Rectal smooth muscle tissue (tissue), 1 donor: ENCODE results near the gene CRYZL1.

Experiments used
- H3K27ac ChIP-seq: one replicate; pipeline ENCODE4 v1.7.0; 2013; ENCODE audit warnings: low read depth, low read length, inconsistent platforms
- H3K27me3 ChIP-seq: one replicate; pipeline ENCODE4 v1.7.0; 2013; ENCODE audit warnings: low read length; ENCODE audit not compliant: control insufficient read depth, insufficient read depth
- H3K36me3 ChIP-seq: one replicate; pipeline ENCODE4 v1.7.0; 2013; ENCODE audit warnings: low read length; ENCODE audit not compliant: control insufficient read depth, insufficient read depth
- H3K4me1 ChIP-seq: one replicate; pipeline ENCODE4 v1.7.0; 2013; ENCODE audit warnings: low read length; ENCODE audit not compliant: control insufficient read depth, insufficient read depth
- H3K4me3 ChIP-seq: one replicate; pipeline ENCODE4 v1.7.0; 2013; ENCODE audit warnings: low read length
- H3K9ac ChIP-seq: one replicate; pipeline ENCODE4 v1.7.0; 2013; ENCODE audit warnings: low read length

Gene CRYZL1

GRCh38 chr21:33551664-33552063, 89.9 kb downstream of the CRYZL1 start:
- H3K27me3 ChIP-seq: no peaks in the 10 kb centered on the region
- no peaks in the 10 kb centered on the region for H3K4me1 ChIP-seq
- H3K9ac ChIP-seq: no peak overlapping the region
- H3K4me3 ChIP-seq: no peak overlapping the region
- H3K27ac ChIP-seq: no peak overlapping the region
- H3K36me3 ChIP-seq: peaks cover 49% of the 10 kb centered on the region

- no peaks in the 10 kb centered on the region for H3K4me1 ChIP-seq
- H3K9ac ChIP-seq: no peak overlapping the region
- H3K27me3 ChIP-seq: no peaks in the 10 kb centered on the region
- H3K36me3 ChIP-seq: peaks cover 49% of the 10 kb centered on the region
- H3K27ac ChIP-seq: no peak overlapping the region
- H3K4me3 ChIP-seq: no peak overlapping the region
Measured at GRCh38 chr21:33550772-33551660, 90.5 kb downstream of the CRYZL1 start.

GRCh38 chr21:33549848-33550771, 91.4 kb downstream of the CRYZL1 start:
- H3K9ac ChIP-seq: no peak overlapping the region
- H3K4me3 ChIP-seq: no peak overlapping the region
- H3K4me1 ChIP-seq: no peaks in the 10 kb centered on the region
- no peak overlapping the region for H3K27ac ChIP-seq
- H3K27me3 ChIP-seq: no peaks in the 10 kb centered on the region
- H3K36me3 ChIP-seq: peaks cover 49% of the 10 kb centered on the region

- peaks cover 14% of the 10 kb centered on the region for H3K36me3 ChIP-seq
- peaks cover 10% of the 10 kb centered on the region for H3K4me1 ChIP-seq
- H3K9ac ChIP-seq: no peak overlapping the region
- H3K4me3 ChIP-seq: no peak overlapping the region
- no peaks in the 10 kb centered on the region for H3K27me3 ChIP-seq
- no peak overlapping the region for H3K27ac ChIP-seq
Measured at GRCh38 chr21:33546086-33546485, 95.5 kb downstream of the CRYZL1 start.

GRCh38 chr21:33544451-33545195, 96.9 kb downstream of the CRYZL1 start:
- H3K27me3 ChIP-seq: no peaks in the 10 kb centered on the region
- H3K4me1 ChIP-seq: peaks cover 10% of the 10 kb centered on the region
- H3K36me3 ChIP-seq: peaks cover 2% of the 10 kb centered on the region
- H3K4me3 ChIP-seq: peak overlapping the region; percentile 98
- no peak overlapping the region for H3K27ac ChIP-seq
- no peak overlapping the region for H3K9ac ChIP-seq

- Histone ChIP-seq H3K4me1 (peaks cover 10% of the 10 kb centered on the region), H3K27me3 (no peaks in the 10 kb centered on the region)
Measured at GRCh38 chr21:33543505-33544129, 97.9 kb downstream of the CRYZL1 start.

GRCh38 chr21:33542640-33543504, 98.7 kb downstream of the CRYZL1 start, which contains the start of gene SON:
TSS of gene SON (plus strand) at chr21:33543038. CDS start at chr21:33543093, 55 bp downstream.
- peaks cover 3% of the 10 kb centered on the region for H3K36me3 ChIP-seq
- H3K9ac ChIP-seq: peak within 1 kb of the TSS; percentile 100
- peak within 1 kb of the TSS; percentile 99 for H3K27ac ChIP-seq
- H3K27me3 ChIP-seq: no peaks in the 10 kb centered on the region
- H3K4me1 ChIP-seq: peaks cover 10% of the 10 kb centered on the region
- H3K4me3 ChIP-seq: peak within 1 kb of the TSS; percentile 98

More at GRCh38 chr21:33543505-33544129, 97.9 kb downstream of the CRYZL1 start:
- Histone ChIP-seq H3K36me3 (no peaks in the 10 kb centered on the region), H3K4me3 (peak overlapping the region; percentile 98), H3K27ac (peak overlapping the region; percentile 99), H3K9ac (peak overlapping the region; percentile 100)

- Histone ChIP-seq H3K4me1 (peaks cover 10% of the 10 kb centered on the region), H3K36me3 (peaks cover 9% of the 10 kb centered on the region), H3K27me3 (no peaks in the 10 kb centered on the region), H3K4me3 (peak within 1 kb of the TSS; percentile 98), H3K27ac (peak within 1 kb of the TSS; percentile 99), H3K9ac (peak within 1 kb of the TSS; percentile 100)
Measured at GRCh38 chr21:33541756-33542639, 99.5 kb downstream of the CRYZL1 start, which contains the start of gene GART. TSS of gene GART (minus strand) at chr21:33542117. CDS start at chr21:33539315, 2,802 bp downstream.

- peaks cover 10% of the 10 kb centered on the region for H3K4me1 ChIP-seq
- no peaks in the 10 kb centered on the region for H3K27me3 ChIP-seq
- H3K4me3 ChIP-seq: peak overlapping the region; percentile 79
- peak overlapping the region; percentile 98 for H3K27ac ChIP-seq
- H3K9ac ChIP-seq: peak overlapping the region; percentile 39
- peaks cover 12% of the 10 kb centered on the region for H3K36me3 ChIP-seq
Measured at GRCh38 chr21:33541105-33541711, 100.3 kb downstream of the CRYZL1 start.

- H3K4me1 ChIP-seq: peaks cover 10% of the 10 kb centered on the region
- peaks cover 12% of the 10 kb centered on the region for H3K36me3 ChIP-seq
- H3K27ac ChIP-seq: no peak overlapping the region
- no peak overlapping the region for H3K9ac ChIP-seq
- H3K4me3 ChIP-seq: no peak overlapping the region
- H3K27me3 ChIP-seq: no peaks in the 10 kb centered on the region
Measured at GRCh38 chr21:33540711-33541104, 100.8 kb downstream of the CRYZL1 start.
